NT2/D1 (cell line): ENCODE data around the gene TWSG1.

Experiments used
- YY1 ChIP-seq: IDR thresholded peaks from 2 replicates; pipeline ENCODE4 v1.6.1; 2011; ENCODE audit not compliant: insufficient read length, insufficient read depth
- ZNF274 ChIP-seq: IDR thresholded peaks from 2 replicates; pipeline ENCODE4 v1.6.1; 2011; ENCODE audit warnings: mild to moderate bottlenecking, low read depth, low read length

DNA sequence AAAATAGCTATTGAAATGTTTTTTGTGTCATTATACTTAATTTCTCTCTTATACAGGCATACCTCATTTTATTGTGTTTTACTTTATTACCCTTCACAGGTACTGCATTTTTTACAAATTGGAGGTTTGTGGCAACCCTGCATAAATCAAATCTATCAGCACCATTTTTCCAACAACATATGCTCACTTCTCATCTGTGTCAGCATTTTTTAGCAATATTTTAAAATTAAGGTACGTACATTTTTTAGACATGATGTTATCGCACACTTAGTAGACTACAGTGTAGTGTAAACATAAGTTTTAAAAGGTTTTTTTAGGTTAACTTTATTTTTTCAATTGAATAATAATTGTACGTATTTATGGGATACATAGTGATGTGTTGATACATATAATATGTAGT, 110.0 kb downstream of the TWSG1 start:
- no peak for TF ChIP-seq YY1
- TF ChIP-seq ZNF274, result no peak
